BE2C (cell line): ENCODE results near the gene MEX3C.

Experiments used
- DNase-seq: peaks from one replicate; pipeline ENCODE4 v3.0.0-alpha.2; 2020
- H3K27me3 ChIP-seq: fragments of 250-450 bp; sonication (Bioruptor Pico); 2 replicates; pipeline ENCODE4 v1.5.1; 2020; ENCODE audit warnings: mild to moderate bottlenecking
- H3K36me3 ChIP-seq: fragments of 250-450 bp; sonication (Bioruptor Pico); 2 replicates; pipeline ENCODE4 v1.5.1; 2020; ENCODE audit warnings: mild to moderate bottlenecking
- H3K4me1 ChIP-seq: fragments of 250-450 bp; sonication (Bioruptor Pico); 2 replicates; pipeline ENCODE4 v1.5.1; 2020
- H3K4me3 ChIP-seq: 2 replicates; pipeline ENCODE4 v1.5.1; 2011; ENCODE audit warnings: low read depth, low read length
- H3K9me3 ChIP-seq: fragments of 250-450 bp; sonication (Bioruptor Pico); 2 replicates; pipeline ENCODE4 v1.5.1; 2020
- TF ChIP-seq, protein P1 (sequence below): IDR thresholded peaks from 2 replicates; pipeline ENCODE4 v1.5.1; 2012; ENCODE audit warnings: mild to moderate bottlenecking, low read depth, low read length

MEX3C gene

DNA sequence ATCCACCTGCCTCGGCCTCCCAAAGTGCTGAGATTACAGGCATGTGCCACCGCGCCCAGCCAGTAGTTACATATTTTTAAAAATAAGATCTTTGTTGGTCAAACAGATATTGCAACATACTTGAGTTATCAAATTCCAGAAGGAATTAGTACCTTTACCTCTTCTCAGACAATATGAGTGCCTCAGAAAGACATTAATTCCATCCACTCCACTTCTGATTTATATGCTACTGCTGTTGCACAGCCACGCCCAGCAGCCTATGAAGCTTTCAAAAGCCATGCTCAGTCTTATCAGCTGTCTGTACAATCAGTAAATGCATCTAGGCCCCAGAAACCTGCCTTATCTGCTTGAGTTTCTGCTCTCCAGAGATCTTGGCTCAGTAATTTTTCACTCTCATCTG, 47.8 kb downstream of the MEX3C start:
- no peak overlapping the region for H3K4me3 ChIP-seq
- no peaks in the 10 kb centered on the region for H3K27me3 ChIP-seq
- no peaks in the 10 kb centered on the region for H3K36me3 ChIP-seq
- no peaks in the 10 kb centered on the region for H3K9me3 ChIP-seq
- no peaks in the 10 kb centered on the region for H3K4me1 ChIP-seq
- TF ChIP-seq, protein P1, sequence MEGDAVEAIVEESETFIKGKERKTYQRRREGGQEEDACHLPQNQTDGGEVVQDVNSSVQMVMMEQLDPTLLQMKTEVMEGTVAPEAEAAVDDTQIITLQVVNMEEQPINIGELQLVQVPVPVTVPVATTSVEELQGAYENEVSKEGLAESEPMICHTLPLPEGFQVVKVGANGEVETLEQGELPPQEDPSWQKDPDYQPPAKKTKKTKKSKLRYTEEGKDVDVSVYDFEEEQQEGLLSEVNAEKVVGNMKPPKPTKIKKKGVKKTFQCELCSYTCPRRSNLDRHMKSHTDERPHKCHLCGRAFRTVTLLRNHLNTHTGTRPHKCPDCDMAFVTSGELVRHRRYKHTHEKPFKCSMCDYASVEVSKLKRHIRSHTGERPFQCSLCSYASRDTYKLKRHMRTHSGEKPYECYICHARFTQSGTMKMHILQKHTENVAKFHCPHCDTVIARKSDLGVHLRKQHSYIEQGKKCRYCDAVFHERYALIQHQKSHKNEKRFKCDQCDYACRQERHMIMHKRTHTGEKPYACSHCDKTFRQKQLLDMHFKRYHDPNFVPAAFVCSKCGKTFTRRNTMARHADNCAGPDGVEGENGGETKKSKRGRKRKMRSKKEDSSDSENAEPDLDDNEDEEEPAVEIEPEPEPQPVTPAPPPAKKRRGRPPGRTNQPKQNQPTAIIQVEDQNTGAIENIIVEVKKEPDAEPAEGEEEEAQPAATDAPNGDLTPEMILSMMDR, result no peak
- DNase-seq, result no peak

DNA sequence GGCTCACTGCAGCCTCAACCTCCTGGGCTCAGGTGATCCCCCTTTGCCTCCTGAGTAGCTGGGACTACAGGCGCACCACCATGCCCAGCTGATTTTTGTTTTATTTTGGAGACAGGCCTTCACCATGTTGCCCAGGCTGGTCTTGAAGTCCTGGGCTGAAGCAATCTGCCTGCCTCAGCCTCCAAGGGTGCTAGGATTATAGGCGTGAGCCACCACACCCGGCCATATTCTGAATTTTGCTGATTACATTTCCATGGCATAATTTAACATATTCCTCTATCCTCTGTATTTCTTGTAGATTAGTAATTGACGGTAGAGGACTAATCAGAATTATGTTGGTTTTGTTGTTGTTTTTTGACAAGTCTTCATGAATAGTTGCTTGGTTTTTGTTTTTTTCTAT, 50.6 kb downstream of the MEX3C start:
- Histone ChIP-seq H3K27me3 (no peaks in the 10 kb centered on the region), H3K9me3 (no peaks in the 10 kb centered on the region), H3K4me3 (no peak overlapping the region), H3K4me1 (no peaks in the 10 kb centered on the region), H3K36me3 (no peaks in the 10 kb centered on the region)
- no peak for DNase-seq
- TF ChIP-seq, protein P1, result no peak

DNA sequence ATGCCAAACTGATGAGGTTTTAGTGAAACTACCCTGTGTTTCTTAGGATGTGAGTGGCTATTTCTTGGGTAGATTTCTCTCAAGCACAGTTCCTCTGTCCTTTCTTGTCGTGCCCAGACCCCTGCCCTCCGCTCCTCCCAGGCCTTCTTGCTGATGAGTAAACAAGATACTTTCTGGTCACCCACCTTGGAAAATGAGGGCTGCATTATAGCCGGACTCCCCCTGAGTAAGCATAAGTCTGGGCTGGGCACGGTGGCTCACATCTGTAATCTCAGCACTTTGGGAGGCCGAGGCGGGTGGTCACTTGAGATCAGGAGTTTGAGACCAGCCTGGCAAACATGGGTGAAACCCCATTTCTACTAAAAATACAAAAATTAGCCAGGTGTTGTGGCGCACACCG, 58.5 kb downstream of the MEX3C start:
- Histone ChIP-seq H3K4me1 (no peaks in the 10 kb centered on the region), H3K9me3 (no peaks in the 10 kb centered on the region), H3K4me3 (no peak overlapping the region)

DNA sequence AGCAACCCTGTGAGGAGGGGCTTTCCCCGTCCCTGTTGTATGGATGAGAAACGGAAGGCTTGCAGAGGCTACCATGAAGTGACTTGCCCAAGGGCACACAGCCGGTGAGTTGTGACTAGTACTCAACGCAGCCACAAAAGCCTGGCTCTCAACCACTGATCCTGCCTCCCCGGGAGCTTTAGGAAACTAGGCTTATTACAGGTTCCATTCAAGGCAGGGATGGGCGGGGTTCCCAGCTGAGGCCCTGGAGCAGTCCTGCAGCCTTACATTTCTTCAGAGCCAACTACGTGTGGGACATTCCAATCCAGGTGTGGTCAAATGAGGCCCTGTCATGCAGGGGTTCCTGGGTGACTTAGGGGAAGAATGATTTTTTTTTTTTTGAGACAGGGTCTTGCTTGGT, 59.6 kb downstream of the MEX3C start:
- no peaks in the 10 kb centered on the region for H3K36me3 ChIP-seq
- no peaks in the 10 kb centered on the region for H3K9me3 ChIP-seq
- no peaks in the 10 kb centered on the region for H3K27me3 ChIP-seq
- TF ChIP-seq, protein P1, result no peak
- DNase-seq, result no peak
- no peak overlapping the region for H3K4me3 ChIP-seq
- no peaks in the 10 kb centered on the region for H3K4me1 ChIP-seq

More for the DNA sequence above, 58.5 kb downstream of the MEX3C start:
- Histone ChIP-seq H3K27me3 (no peaks in the 10 kb centered on the region), H3K36me3 (no peaks in the 10 kb centered on the region)
- DNase-seq, result no peak
- TF ChIP-seq, protein P1, result no peak

DNA sequence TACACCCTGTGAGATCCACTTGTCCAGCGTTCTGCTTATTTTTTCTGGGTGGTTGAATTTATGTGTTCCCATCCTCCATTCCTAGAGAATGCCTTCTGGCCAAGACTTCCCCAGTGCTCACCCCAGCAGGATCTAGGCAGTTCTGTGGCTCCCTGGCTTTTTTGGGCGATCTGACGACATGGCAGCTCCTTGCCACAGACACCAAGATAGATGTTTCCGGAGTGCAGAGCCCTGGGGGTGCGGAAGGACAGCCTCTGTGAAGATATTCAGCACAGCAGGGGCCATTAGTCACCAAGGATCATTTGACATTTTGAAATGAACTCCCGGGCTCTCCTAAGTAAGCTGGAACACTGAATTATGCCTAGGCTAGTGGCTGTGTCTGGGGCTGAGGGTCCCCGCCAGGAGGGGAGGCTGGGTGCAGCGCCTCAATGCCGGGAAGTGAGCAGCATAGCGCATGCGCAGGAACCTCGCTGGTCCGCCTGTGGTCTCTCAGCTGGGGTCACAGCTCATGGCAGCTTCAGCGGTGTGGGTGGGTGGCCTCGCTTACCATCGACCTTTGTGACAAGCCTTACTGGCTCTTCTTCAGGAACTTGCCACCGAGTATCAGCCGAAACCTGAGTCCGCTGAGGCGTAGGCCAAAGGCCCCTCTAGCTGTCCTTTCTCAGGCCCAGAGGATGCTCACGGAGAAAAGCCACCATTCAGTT, 60.3 kb downstream of the MEX3C start:
- no peak for DNase-seq
- Histone ChIP-seq H3K9me3 (no peaks in the 10 kb centered on the region), H3K4me1 (no peaks in the 10 kb centered on the region), H3K36me3 (no peaks in the 10 kb centered on the region), H3K4me3 (no peak overlapping the region), H3K27me3 (no peaks in the 10 kb centered on the region)
- TF ChIP-seq, protein P1, result no peak

DNA sequence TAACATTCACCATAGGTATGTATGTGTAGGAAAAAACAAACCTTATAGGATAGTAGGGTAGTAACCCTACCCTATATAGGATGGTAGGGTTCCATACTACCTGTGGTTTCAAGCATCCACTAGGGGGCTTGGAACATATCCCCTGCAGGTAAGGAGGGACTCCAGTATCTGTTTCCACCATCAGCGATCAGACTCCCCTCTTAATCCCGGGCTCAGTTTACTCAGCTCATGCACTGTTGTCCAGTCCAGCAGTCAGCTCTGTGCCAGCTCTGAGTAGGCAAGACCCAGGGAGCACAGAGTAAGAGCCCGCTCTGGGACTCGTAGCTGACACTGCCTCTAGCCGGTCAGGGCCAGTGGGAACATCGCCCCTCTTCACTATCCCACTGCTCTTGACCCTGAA, 61.7 kb downstream of the MEX3C start:
- no peak overlapping the region for H3K4me3 ChIP-seq
- no peak for DNase-seq
- no peaks in the 10 kb centered on the region for H3K36me3 ChIP-seq
- H3K27me3 ChIP-seq, result no peaks in the 10 kb centered on the region
- H3K4me1 ChIP-seq, result no peaks in the 10 kb centered on the region
- TF ChIP-seq, protein P1, result peak; percentile 20
- H3K9me3 ChIP-seq, result no peaks in the 10 kb centered on the region
